GM08714 (cell line): Measurements from ENCODE around the gene CST8.

Experiments
- H3K4me3 ChIP-seq: fragments of 200-500 bp; sonication (Bioruptor generic); 2 replicates; pipeline ENCODE4 v1.5.1; 2014; ENCODE audit warnings: mild to moderate bottlenecking, low read length, inconsistent platforms
- ZNF274 ChIP-seq: IDR thresholded peaks from 2 replicates; pipeline ENCODE4 v1.6.1; 2012; ENCODE audit warnings: mild to moderate bottlenecking, low read depth, low read length

The CST8 gene

DNA sequence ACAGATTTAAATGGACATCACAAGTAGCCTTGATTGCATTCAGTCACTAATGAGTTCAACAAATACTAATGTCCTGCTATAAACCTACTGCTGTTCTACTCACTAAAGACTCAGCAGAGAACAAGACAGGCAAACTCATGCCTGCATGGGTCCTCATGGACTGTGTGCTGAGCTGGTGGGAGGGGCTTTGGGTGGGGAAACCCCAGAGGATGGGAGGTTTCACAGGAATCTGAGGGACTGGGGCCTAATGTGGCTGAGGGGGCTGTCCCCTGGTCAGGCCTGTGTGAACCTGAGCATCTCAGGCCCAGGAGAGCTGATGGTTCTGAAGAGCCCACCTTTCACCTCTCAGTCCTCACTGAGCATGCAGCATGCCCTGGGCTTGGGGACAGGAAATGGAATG is 1.4 kb downstream of the CST8 start:
- H3K4me3 ChIP-seq: no peak overlapping the region
- TF ChIP-seq ZNF274: no peak

DNA sequence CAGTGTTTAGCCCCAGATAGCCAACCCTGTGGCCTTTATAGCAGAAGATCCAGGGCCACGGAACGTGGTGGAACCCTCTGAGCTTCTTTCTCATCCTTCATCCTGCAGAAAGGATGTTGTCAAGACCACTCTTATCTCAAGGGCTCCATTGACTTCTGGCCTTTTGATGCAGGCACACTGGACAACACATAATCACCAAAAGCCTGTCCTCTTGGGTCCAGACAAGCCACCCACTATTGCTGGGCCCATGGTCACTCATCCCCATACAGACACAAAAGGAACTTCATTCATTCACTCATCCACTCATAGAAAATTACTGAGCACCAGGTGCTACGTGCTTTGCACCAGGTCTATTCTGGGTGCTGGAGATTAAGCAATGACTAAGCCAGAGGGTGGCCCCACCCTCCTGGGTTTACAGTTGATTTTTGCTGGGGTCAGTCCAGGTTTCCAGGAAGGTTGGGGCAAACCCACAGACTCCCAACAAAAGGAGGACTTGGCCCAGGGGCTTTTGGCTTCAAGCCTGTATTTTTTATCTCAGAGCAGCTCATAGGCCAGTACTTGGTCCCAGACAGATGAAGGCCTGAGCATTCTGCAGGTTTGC is 2.4 kb downstream of the CST8 start:
- no peak for TF ChIP-seq ZNF274
- H3K4me3 ChIP-seq: no peak overlapping the region

DNA sequence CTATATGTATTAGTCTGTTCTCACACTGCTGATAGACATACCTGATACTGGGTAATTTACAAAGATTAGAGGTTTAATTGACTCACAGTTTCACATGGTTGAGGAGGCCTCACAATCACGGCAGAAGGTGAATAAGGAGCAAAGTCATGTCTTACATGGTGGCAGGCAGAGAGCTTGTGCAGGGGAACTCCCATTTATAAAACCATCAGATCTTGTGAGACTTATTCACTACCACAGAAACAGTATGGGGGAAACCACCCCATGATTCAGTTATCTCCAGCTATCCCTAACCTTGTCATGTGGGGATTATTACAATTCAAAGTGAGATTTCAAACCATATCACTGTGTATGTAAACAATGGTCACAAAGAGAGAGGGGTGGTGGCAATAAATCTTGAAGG is 6.6 kb downstream of the CST8 start:
- no peak for TF ChIP-seq ZNF274
- H3K4me3 ChIP-seq: no peak overlapping the region

DNA sequence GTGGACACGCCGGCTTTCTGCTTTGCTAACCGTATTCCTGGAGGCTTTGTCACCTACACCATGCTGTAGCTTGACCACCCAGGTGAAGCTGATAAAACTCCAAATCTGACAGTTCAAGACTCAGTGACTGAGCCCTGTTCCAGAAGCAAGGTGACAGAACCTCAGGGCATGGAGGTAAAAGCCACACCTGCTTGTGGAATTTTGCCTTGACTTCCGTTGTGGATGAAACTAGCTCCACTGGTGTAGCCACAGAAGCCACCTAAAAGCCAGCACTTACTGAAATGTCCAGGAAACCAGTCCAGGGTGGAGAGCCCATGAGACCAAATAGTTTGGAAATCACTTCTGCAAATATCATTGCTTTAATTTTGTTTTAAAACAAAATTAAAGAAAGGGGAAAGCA is 11.0 kb downstream of the CST8 start:
- no peak for TF ChIP-seq ZNF274

DNA sequence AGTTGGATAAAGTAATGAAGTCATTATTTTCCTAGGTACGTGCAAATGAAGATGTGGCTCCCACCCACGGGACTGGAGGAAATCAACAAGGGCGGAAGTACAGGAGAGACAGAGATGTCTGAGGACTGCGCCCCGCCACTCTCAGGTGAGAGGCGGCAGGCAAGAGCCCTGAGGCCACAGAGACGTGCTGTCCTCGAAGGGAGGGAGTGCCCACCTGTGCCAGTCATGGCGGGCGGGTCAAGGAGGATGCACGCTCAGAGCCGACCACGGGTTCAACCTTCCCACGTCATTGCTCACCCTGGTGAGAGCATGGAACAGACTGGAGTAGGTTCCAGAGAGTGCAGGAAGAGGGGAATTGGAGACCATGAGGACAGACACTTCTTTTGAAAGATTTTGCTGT is 12.7 kb downstream of the CST8 start:
- no peak for TF ChIP-seq ZNF274
- no peak overlapping the region for H3K4me3 ChIP-seq

More for the DNA sequence above, 11.0 kb downstream of the CST8 start:
- H3K4me3 ChIP-seq: no peak overlapping the region

DNA sequence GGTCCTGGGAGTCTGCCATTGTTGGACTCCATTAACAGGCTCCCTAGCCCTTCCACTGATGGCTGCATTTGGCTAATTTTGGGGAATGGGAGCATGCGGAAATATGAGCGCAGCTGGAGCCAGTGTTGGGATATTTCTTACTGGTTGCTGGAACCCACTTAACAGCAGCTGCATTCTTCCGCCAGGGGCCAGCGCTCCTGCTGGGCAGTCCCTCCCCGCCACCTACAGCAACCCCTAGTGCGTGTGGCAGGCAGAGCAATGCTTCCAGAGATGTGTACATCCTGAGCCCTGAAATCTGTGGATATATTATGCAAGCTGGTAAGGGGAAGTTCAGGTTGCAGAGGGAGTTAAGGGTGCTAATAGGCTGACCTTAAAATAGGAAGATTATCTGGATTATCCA is 16.4 kb downstream of the CST8 start:
- no peak for TF ChIP-seq ZNF274
- H3K4me3 ChIP-seq: no peak overlapping the region

DNA sequence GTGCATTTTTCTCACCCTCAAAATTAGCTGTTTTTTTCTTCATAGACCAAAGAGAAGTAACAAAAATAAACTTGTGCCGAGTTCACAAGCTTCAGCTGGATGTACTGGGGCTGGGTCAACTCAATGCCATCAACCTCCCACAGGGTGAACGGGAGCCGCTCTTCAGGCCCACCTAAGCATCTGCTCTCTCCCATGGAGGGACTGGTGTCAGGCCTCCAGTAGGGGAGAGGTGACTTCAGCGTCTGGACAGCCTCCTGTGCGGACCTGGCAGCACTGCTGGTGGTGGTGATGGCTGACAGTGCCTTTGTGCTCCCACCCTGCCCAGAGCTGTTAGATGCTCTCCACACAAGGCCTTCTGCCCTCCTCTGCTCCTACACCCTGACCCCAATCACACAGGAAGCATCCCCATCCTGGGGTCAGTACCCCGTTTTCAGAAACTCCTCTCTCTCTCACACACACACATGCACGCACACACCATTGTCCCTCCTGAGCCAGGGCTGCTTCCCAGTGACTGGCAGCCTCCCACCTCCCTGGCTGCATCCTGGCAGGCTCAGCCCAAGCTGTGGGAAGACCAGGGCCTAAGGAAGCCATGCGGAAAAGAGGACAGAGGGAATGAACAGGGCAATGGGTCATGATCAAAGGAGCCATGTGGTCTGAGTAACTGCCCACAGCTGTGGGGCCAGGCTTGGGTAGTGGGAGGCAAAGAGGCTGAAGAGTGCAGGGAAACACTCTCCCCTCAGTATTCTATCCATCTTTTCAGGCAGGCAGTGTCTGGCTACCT is 17.7 kb downstream of the CST8 start:
- TF ChIP-seq ZNF274: no peak

DNA sequence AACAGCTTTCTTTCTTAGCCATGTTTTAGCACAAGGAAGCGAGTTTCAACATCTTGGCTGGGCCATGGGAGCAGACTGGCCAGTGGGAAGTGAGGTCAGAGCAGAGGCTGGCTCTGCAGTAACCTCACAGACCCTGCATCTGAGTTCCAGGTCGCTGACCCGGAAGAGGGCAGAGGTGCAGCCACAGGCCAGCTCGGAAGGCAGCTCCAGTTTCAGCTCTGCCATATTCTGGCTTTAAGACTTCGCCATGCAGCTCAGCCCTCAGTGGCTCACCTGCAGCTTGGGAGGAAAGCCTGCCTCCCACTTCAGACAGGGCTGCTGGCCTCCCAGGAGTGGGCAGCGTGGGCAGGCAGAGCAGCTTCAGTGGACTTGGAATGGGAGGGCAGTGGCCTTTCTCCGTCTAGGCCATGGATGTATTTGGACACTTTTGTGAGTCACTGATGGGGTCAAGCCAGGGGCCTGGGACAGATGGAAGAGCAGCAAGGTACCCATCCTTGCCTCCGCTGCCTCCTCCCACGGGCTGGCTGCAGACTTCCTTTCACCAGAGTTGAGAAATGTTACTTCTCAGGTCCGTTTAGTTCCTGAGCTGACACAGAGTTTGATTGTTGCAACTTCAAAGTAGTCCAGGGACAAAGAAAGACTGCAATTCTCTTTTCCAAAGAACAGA is 18.5 kb downstream of the CST8 start:
- H3K4me3 ChIP-seq: no peak overlapping the region
- TF ChIP-seq ZNF274: no peak

More for the DNA sequence above, 17.7 kb downstream of the CST8 start:
- no peak overlapping the region for H3K4me3 ChIP-seq

DNA sequence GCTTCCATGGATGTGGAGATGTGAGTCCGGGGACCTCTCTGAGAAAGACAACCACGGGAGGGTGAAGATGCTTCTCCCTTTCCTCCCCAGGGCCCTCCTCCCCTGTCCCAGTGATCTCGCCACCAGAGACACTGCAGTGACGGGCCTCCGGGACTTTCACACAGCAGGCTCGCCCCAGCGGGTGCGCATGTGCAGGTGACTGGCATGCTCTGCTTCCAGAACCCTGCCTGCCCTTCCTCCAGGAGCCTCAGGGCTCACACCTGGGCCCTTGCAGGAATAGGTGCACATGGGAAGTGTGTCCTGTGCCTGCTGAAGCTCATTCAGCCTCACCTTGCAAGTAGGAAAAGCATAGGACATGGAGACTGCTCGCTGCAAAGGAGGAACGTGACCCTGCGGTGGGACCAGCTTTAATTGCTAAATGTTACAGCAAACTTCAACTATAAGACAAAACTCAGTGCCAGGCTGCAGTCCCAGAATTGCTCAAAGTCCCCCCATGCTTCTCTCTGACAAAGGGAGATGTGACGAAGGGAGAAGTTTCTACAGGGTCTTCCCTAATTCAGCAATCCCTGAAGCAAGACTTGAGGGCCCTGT is 19.2 kb downstream of the CST8 start:
- TF ChIP-seq ZNF274: no peak
- no peak overlapping the region for H3K4me3 ChIP-seq

DNA sequence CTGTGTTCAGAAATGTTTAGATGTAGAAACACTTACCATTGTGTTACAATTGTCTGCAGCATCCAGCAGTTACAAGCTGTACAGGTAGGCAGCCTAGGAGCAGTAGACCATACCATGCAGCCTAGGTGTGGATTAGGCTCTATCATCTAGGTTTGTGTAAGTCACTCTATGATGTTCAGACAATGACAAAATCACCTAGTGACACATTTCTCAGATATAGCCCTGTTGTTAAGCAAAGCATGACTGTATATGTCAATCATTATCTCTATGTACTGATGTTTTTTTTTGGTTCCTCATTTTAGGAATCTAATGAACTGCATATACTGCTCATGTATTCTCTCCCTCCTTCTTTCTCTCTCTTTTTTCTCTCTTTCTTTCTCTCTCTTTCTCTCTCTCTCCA is 22.2 kb downstream of the CST8 start:
- H3K4me3 ChIP-seq: no peak overlapping the region
- no peak for TF ChIP-seq ZNF274

DNA sequence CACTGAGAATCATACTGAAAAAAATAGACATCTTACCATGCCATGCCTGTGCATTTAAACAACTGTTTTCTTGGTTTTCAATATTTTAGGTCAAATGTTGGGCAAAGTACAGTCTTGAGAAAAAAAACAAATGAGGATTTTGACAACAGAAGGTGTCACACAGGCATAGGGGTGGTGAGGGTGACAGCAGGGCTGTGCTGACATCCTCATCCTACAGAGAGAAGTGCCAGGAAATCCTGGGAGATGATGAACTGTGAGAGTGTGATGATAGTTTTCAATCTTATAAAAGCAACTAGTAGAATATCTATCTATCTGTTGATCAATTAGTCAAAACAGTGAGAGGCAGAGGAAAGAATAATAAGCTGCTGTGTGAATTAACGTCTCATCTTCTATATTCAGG is 23.9 kb downstream of the CST8 start:
- no peak for TF ChIP-seq ZNF274
- no peak overlapping the region for H3K4me3 ChIP-seq

DNA sequence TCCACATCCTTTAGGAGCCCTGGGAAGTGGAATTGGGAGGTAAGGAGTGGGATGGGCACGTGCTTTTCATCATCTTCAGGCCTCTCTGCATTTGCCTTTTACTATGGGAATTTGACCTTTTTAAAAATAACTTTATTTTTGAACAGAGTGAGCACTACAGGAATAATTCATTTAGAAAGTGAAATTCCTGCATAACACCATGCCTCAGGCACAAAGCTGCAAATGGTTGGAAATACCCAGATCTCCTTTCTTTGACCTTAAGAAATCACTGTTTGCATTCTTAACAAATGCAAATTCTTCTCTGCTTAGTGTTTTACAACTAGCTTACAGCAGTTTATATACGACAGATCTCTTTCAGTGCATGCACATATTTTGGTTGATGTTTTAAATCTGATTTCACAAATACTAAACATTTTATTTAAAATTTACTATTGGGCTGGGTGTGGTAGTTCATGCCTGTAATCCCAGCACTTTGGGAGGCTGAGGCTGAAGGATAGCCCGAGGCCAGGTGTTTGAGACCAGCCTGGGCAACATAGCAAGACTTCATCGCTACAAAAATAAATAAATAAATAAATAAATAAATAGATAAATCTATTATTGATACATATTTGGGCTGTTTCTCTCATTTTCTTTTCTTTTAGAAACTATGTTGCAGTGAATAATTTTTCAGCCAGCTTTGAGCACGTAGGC is 24.5 kb downstream of the CST8 start:
- no peak overlapping the region for H3K4me3 ChIP-seq
- TF ChIP-seq ZNF274: no peak

DNA sequence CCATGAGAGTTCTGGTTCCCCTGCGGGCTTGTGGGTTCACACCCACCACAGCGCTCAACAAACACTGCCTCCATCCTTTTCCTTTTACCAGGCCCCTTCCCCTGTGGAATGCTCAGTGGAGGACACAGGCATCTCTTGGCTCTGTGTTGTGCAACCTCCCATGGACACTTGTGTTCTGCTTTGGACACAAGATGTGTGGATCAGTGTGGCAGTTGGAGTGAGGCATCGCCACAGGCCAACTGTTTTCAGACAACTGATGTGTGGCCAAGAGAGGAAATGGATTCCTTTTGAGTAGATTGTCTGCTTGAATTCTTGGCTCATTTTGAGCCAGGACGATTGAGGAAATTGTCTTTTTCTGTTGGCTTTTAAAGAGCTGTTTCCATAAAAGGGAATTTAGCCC is 26.8 kb downstream of the CST8 start:
- TF ChIP-seq ZNF274: no peak
- no peak overlapping the region for H3K4me3 ChIP-seq

DNA sequence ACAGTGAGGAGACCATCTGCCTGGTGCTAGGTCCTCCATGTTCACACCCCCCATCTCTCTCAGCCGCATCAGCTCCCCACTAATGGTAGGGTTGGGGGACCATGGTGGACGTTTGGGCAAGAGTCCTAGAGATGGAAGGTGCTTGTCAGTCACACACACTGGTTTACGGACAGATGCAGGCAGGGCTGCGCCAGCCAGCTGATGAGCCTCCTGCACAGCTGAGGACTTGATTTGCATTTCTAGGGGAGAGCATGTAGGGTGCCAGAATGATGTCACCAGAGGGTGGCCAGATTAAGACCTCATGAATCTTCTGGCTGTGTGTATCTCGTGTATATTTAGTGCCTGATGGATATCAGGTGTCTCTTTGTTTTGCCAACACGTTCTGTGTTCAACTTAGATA is 28.6 kb downstream of the CST8 start:
- TF ChIP-seq ZNF274: no peak
- H3K4me3 ChIP-seq: no peak overlapping the region
